Measurements from ENCODE around the gene IRF2BP1. TPM values are rescaled to one million over a fixed set of nuclear protein-coding genes. Genes with fewer than 3 reads are reported as not detected.

The IRF2BP1 gene
- total RNA-seq, 1 donor from 2014 or later = 29.4 TPM

DNA sequence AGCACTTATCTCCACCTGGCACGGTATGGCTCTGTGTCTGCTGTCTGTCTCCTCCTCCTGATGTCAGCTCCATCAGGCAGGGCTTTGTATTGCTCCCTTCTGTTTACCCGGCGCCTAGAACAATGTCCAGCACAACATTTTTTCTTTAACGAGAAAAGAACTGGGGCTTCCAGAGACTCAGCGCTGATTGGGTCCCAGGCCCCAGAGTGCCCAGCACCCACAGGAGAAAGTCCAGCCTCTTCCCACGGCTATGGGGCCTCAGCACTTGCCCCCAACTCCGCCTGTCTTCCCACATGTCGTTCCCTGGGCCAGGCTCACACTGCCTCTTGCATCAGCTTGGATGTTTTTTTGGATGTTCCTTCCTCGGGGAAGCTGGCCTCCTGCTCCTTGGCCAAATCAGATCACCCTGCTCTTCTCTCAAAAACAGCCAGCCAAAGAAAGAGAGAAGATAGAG is 9.6 kb upstream of the IRF2BP1 start:
- H3K4me1 Mint-ChIP-seq (ENCODE audit: unreplicated experiment) = peaks cover 1% of the 10 kb centered on the region
- H3K36me3 Mint-ChIP-seq (ENCODE audit: unreplicated experiment) = peaks cover 18% of the 10 kb centered on the region
- TF ChIP-seq, protein P1, sequence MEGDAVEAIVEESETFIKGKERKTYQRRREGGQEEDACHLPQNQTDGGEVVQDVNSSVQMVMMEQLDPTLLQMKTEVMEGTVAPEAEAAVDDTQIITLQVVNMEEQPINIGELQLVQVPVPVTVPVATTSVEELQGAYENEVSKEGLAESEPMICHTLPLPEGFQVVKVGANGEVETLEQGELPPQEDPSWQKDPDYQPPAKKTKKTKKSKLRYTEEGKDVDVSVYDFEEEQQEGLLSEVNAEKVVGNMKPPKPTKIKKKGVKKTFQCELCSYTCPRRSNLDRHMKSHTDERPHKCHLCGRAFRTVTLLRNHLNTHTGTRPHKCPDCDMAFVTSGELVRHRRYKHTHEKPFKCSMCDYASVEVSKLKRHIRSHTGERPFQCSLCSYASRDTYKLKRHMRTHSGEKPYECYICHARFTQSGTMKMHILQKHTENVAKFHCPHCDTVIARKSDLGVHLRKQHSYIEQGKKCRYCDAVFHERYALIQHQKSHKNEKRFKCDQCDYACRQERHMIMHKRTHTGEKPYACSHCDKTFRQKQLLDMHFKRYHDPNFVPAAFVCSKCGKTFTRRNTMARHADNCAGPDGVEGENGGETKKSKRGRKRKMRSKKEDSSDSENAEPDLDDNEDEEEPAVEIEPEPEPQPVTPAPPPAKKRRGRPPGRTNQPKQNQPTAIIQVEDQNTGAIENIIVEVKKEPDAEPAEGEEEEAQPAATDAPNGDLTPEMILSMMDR (IDR thresholded peaks at IDR 0.05) = no peak
- H3K27ac Mint-ChIP-seq (ENCODE audit: unreplicated experiment) = no peak overlapping the region
- no peaks in the 10 kb centered on the region for H3K27me3 Mint-ChIP-seq (ENCODE audit: unreplicated experiment)
- H3K4me3 Mint-ChIP-seq (ENCODE audit: unreplicated experiment) = no peak overlapping the region
- DNase-seq (ENCODE audit: extremely low spot score, unreplicated experiment) = no peak
- H3K9me3 Mint-ChIP-seq (ENCODE audit: unreplicated experiment) = no peaks in the 10 kb centered on the region

DNA sequence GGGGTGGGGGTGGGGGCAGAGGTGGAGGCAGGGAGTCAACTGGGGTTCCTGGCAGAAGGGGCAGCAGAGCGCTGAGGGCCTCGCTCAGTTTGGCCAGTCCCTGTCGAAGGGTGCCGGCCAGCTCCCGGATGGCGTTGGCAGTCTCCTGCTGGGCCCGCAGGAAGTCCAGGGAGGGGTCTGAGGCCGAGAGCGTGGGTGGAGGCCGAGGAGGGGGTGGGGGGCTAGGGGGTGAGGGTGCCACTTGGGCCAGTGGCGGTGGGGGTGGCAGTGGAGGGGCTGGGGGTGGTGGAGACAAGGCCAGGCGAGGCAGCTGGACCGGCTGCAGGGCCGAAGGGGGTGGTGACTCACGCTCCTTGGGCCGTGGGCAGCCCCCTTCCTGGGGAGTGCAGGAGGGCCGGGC is 4.9 kb upstream of the IRF2BP1 start:
- Mint-ChIP-seq H3K9me3 (ENCODE audit: unreplicated experiment) (no peaks in the 10 kb centered on the region), H3K4me3 (ENCODE audit: unreplicated experiment) (no peak overlapping the region), H3K4me1 (ENCODE audit: unreplicated experiment) (peaks cover 9% of the 10 kb centered on the region), H3K27ac (ENCODE audit: unreplicated experiment) (no peak overlapping the region), H3K36me3 (ENCODE audit: unreplicated experiment) (peaks cover 10% of the 10 kb centered on the region), H3K27me3 (ENCODE audit: unreplicated experiment) (no peaks in the 10 kb centered on the region)
- TF ChIP-seq, protein P1 (IDR thresholded peaks at IDR 0.05) = no peak
- no peak for DNase-seq (ENCODE audit: extremely low spot score, unreplicated experiment)

DNA sequence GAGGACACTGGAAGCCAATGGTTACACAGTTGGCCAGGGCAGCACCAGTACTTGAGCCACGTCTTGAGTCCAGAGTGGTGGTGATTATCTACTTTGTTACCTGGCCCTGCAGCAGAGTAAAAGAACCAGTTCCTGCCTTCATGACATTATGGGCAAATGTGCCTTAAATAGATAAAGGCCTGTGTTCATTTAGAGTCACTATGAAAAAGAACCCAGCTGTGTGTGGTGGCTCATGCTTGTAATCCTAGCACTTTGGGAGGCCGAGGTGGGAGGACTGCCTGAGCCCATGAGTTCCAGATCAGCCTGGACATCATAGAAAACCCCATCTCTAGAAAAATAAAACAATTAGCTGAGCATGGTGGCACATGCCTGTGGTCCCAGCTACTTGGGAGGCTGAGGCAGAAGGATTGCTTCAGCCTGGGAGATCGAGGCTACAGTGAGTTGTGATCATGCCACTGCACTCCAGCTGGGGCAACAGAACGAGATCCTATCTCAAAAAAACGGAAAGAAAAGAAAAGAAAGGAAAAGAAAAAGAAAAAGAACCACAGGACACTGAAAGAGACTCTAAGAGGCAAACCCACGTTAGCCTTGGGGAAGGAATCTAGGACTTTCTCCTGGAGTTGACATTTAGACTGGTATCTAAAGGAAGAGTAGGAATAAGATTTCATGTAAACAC is 3.4 kb upstream of the IRF2BP1 start:
- no peak for DNase-seq (ENCODE audit: extremely low spot score, unreplicated experiment)
- Mint-ChIP-seq H3K27ac (ENCODE audit: unreplicated experiment) (no peak overlapping the region), H3K9me3 (ENCODE audit: unreplicated experiment) (no peaks in the 10 kb centered on the region), H3K27me3 (ENCODE audit: unreplicated experiment) (no peaks in the 10 kb centered on the region), H3K4me1 (ENCODE audit: unreplicated experiment) (peaks cover 14% of the 10 kb centered on the region), H3K4me3 (ENCODE audit: unreplicated experiment) (no peak overlapping the region), H3K36me3 (ENCODE audit: unreplicated experiment) (peaks cover 2% of the 10 kb centered on the region)
- TF ChIP-seq, protein P1 (IDR thresholded peaks at IDR 0.05) = no peak

DNA sequence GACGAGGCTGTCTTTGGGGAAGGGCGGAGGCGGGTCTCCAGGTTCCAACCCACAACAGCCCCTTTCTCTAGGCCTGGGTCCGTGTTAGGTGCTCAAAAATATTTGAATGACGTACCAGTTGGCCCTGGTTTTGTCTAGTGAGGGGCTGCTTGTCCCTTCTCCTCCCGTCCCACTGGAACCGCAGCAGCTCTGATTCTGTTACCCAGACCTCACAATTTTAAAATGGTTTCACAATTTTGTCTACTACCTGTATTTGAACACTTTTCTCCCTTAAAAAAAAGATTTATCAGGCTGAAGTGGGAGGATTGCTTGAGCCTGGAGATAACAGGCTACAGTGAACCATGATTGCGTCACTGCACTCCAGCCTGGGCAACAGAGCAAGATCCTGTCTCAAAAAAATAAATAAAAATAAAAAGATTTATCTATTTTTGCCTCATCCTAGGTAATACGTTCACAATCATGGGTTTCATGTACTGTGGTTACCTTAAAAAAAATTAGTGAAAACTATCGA is 1.3 kb upstream of the IRF2BP1 start:
- no peak for DNase-seq (ENCODE audit: extremely low spot score, unreplicated experiment)
- H3K36me3 Mint-ChIP-seq (ENCODE audit: unreplicated experiment) = peaks cover 6% of the 10 kb centered on the region
- peaks cover 22% of the 10 kb centered on the region for H3K4me1 Mint-ChIP-seq (ENCODE audit: unreplicated experiment)
- no peaks in the 10 kb centered on the region for H3K9me3 Mint-ChIP-seq (ENCODE audit: unreplicated experiment)
- TF ChIP-seq, protein P1 (IDR thresholded peaks at IDR 0.05) = no peak
- peak overlapping the region; percentile 98 for H3K27ac Mint-ChIP-seq (ENCODE audit: unreplicated experiment)
- H3K27me3 Mint-ChIP-seq (ENCODE audit: unreplicated experiment) = no peaks in the 10 kb centered on the region
- H3K4me3 Mint-ChIP-seq (ENCODE audit: unreplicated experiment) = peak overlapping the region; percentile 96

DNA sequence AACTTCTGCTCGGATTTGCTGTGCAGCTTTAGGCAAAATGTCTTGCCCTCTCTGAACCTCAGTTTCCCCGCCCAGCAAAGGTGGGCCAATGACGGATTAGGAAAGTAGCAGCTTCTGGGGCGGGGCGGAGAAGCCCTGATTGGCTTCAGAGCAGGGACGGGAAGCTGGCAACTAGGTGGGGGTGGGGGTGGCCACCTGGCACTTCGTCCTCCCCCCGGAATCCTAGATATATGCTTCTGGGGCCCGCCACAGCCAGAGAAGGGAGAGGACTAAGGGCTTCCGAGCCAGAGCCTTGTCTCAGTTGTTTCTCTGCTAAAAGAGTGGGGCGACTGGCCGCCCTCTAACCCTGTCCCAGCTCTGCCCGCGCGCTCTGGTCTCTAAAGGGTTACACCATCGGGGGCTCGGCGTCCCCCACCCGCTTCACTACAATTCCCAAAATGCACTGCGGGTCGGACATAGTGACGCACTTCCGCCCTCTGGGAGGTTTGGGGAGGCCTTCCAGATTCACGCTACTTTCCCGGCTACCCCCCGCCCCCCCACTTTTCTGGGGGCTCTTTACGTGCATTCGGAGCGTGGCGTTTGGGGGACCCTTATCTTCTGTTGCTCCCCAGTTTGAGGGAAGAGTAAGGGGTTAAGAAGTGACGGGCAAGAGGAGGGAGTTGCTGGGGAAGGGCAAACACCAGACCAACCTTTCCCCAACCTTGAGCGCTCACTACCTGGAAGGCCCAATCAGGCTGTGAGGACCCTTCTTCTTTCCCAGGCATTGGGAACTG is 672 bp upstream of the IRF2BP1 start:
- Mint-ChIP-seq H3K27me3 (ENCODE audit: unreplicated experiment) (no peaks in the 10 kb centered on the region), H3K36me3 (ENCODE audit: unreplicated experiment) (peaks cover 6% of the 10 kb centered on the region), H3K4me3 (ENCODE audit: unreplicated experiment) (peak overlapping the region; percentile 96), H3K27ac (ENCODE audit: unreplicated experiment) (peak overlapping the region; percentile 98), H3K4me1 (ENCODE audit: unreplicated experiment) (peaks cover 22% of the 10 kb centered on the region), H3K9me3 (ENCODE audit: unreplicated experiment) (no peaks in the 10 kb centered on the region)
- peak; percentile 95 for DNase-seq (ENCODE audit: extremely low spot score, unreplicated experiment)
- TF ChIP-seq, protein P1 (IDR thresholded peaks at IDR 0.05) = no peak

All from osteocyte (in vitro differentiated cells).